H9 (cell line): ENCODE measurements around the gene PPARG. TPM values are rescaled to one million over a fixed set of nuclear protein-coding genes. Genes with fewer than 3 reads are reported as not detected.

Source experiments
- DNase-seq: peaks from one replicate; pipeline ENCODE4 v3.0.0-alpha.2; 2017
- H2AFZ ChIP-seq: one replicate; pipeline ENCODE4 v1.6.1; 2013; ENCODE audit warnings: mild to moderate bottlenecking, low read length, control low read depth, moderate library complexity
- H2AK5ac ChIP-seq: 2 replicates; pipeline ENCODE4 v1.6.1; 2013; ENCODE audit warnings: low read length, control low read depth, mixed read lengths; ENCODE audit not compliant: insufficient read length
- H2BK120ac ChIP-seq: one replicate; pipeline ENCODE4 v1.6.1; 2013; ENCODE audit warnings: low read depth, mild to moderate bottlenecking, low read length, control low read depth, inconsistent platforms; ENCODE audit not compliant: poor library complexity, severe bottlenecking
- H2BK12ac ChIP-seq: 2 replicates; pipeline ENCODE4 v1.6.1; 2013; ENCODE audit warnings: low read length, control low read depth, mixed read lengths, low read depth; ENCODE audit not compliant: insufficient read length
- H2BK15ac ChIP-seq: 2 replicates; pipeline ENCODE4 v1.6.1; 2013; ENCODE audit warnings: low read depth, low read length, control low read depth
- H2BK20ac ChIP-seq: one replicate; pipeline ENCODE4 v1.6.1; 2013; ENCODE audit warnings: low read depth, mild to moderate bottlenecking, low read length, control low read depth, inconsistent platforms; ENCODE audit not compliant: poor library complexity, severe bottlenecking
- H2BK5ac ChIP-seq: 2 replicates; pipeline ENCODE4 v1.6.1; 2013; ENCODE audit warnings: low read length, control low read depth, mixed read lengths; ENCODE audit not compliant: insufficient read length
- H3K14ac ChIP-seq: 2 replicates; pipeline ENCODE4 v1.6.1; 2013; ENCODE audit warnings: low read length, control low read depth; ENCODE audit not compliant: insufficient read depth
- H3K18ac ChIP-seq: 2 replicates; pipeline ENCODE4 v1.6.1; 2013; ENCODE audit warnings: low read depth, mild to moderate bottlenecking, mixed read lengths, low read length, control low read depth; ENCODE audit not compliant: insufficient read length
- H3K23ac ChIP-seq: 2 replicates; pipeline ENCODE4 v1.6.1; 2013; ENCODE audit warnings: low read length, control low read depth, mixed read lengths, low read depth; ENCODE audit not compliant: insufficient read length
- H3K23me2 ChIP-seq: 2 replicates; pipeline ENCODE4 v1.6.1; 2013; ENCODE audit warnings: low read depth, mild to moderate bottlenecking, mixed read lengths, low read length, control low read depth; ENCODE audit not compliant: insufficient read length, poor library complexity, severe bottlenecking
- H3K27ac ChIP-seq: 2 replicates; pipeline ENCODE4 v1.5.1; 2013; ENCODE audit warnings: low read length, control low read depth, mixed read lengths, low read depth; ENCODE audit not compliant: insufficient read length
- H3K27me3 ChIP-seq: 2 replicates; pipeline ENCODE4 v1.6.1; 2013; ENCODE audit warnings: low read length, control low read depth, inconsistent platforms; ENCODE audit not compliant: insufficient read depth
- H3K4ac ChIP-seq: 2 replicates; pipeline ENCODE4 v1.6.1; 2013; ENCODE audit warnings: low read depth, mild to moderate bottlenecking, control low read depth, inconsistent platforms, low read length, moderate library complexity
- H3K4me1 ChIP-seq: 2 replicates; pipeline ENCODE4 v1.6.1; 2013; ENCODE audit warnings: low read length, control low read depth, inconsistent platforms; ENCODE audit not compliant: insufficient read depth
- H3K4me2 ChIP-seq: 2 replicates; pipeline ENCODE4 v1.6.1; 2013; ENCODE audit warnings: low read length, control low read depth, mixed read lengths; ENCODE audit not compliant: insufficient read length, insufficient read depth
- H3K56ac ChIP-seq: 2 replicates; pipeline ENCODE4 v1.6.1; 2013; ENCODE audit warnings: low read depth, mild to moderate bottlenecking, mixed read lengths, low read length, control low read depth; ENCODE audit not compliant: insufficient read length
- H3K79me1 ChIP-seq: 2 replicates; pipeline ENCODE4 v1.6.1; 2013; ENCODE audit warnings: low read depth, mild to moderate bottlenecking, moderate library complexity, low read length, control low read depth, inconsistent platforms; ENCODE audit not compliant: insufficient read depth, poor library complexity, severe bottlenecking
- H3K79me2 ChIP-seq: 2 replicates; pipeline ENCODE4 v1.6.1; 2013; ENCODE audit warnings: low read length, control low read depth, inconsistent platforms; ENCODE audit not compliant: insufficient read depth
- H3K9ac ChIP-seq: 2 replicates; pipeline ENCODE4 v1.6.1; 2013; ENCODE audit warnings: low read length, control low read depth, mixed read lengths; ENCODE audit not compliant: insufficient read length; ENCODE audit errors: extremely low read depth
- H3K9me3 ChIP-seq: one replicate; pipeline ENCODE4 v1.6.1; 2013; ENCODE audit warnings: low read depth, low read length, inconsistent platforms; ENCODE audit not compliant: control insufficient read depth
- H3T11ph ChIP-seq: one replicate; pipeline ENCODE4 v1.6.1; 2013; ENCODE audit warnings: mild to moderate bottlenecking, low read length, control low read depth, inconsistent platforms
- H4K20me1 ChIP-seq: one replicate; pipeline ENCODE4 v1.6.1; 2013; ENCODE audit not compliant: control insufficient read depth, insufficient read length, insufficient read depth
- H4K5ac ChIP-seq: 2 replicates; pipeline ENCODE4 v1.6.1; 2013; ENCODE audit warnings: low read depth, mild to moderate bottlenecking, mixed read lengths, low read length, control low read depth; ENCODE audit not compliant: insufficient read length
- H4K8ac ChIP-seq: replicated peaks from 2 replicates; pipeline ENCODE4 v1.6.1; 2013; ENCODE audit warnings: low read length, control low read depth, mixed read lengths, low read depth; ENCODE audit not compliant: insufficient read length
- H4K91ac ChIP-seq: 2 replicates; pipeline ENCODE4 v1.6.1; 2013; ENCODE audit warnings: low read depth, mild to moderate bottlenecking, moderate library complexity, mixed read lengths, low read length, control low read depth; ENCODE audit not compliant: insufficient read length
- H3K27ac Mint-ChIP-seq, 3 experiments: 2 replicates in 2 of 3; 3 replicates in 1 of 3; pipeline ENCODE4 v1.8.0; 2020 to 2021; ENCODE audit warnings: mixed read lengths in 3 of 3, mild to moderate bottlenecking in 1 of 3, moderate library complexity in 1 of 3
- H3K27me3 Mint-ChIP-seq: 2 replicates; pipeline ENCODE4 v1.8.0; 2021; ENCODE audit warnings: low read depth, mild to moderate bottlenecking, moderate library complexity, mixed read lengths
- H3K36me3 Mint-ChIP-seq, 3 experiments: 2 replicates in 2 of 3; 3 replicates in 1 of 3; pipeline ENCODE4 v1.8.0; 2020 to 2021; ENCODE audit warnings: low read depth in 3 of 3, mixed read lengths in 3 of 3; ENCODE audit not compliant: insufficient read depth in 1 of 3
- H3K4me1 Mint-ChIP-seq, 2 experiments: 2 replicates each; pipeline ENCODE4 v1.8.0; 2020; ENCODE audit warnings: mixed read lengths in 2 of 2
- H3K4me3 Mint-ChIP-seq, 2 experiments: 2 replicates in 1 of 2; 3 replicates in 1 of 2; pipeline ENCODE4 v1.8.0; 2020 to 2021; ENCODE audit warnings: mild to moderate bottlenecking in 2 of 2, mixed read lengths in 2 of 2, moderate library complexity in 1 of 2
- H3K9me3 Mint-ChIP-seq, 2 experiments: 2 replicates in 1 of 2; 3 replicates in 1 of 2; pipeline ENCODE4 v1.8.0; 2020; ENCODE audit warnings: mild to moderate bottlenecking in 2 of 2, mixed read lengths in 2 of 2, moderate library complexity in 1 of 2
- WGBS: extraction: QIAGEN DNeasy Blood & Tissue Kit; methylation state at CpG from one replicate; pipeline ENCODE4 v1.1.7; 2013; ENCODE audit warnings: missing lambda C conversion rate, low lambda C conversion rate, mixed read lengths; ENCODE audit not compliant: insufficient read length; ENCODE audit errors: extremely low coverage; 5-methylcytosine and 5-hydroxymethylcytosine counted together
- total RNA-seq: library from RNA; stranded (reverse); gene quantifications from 2 replicates; pipeline ENCODE4 v1.2.1, GENCODE V29; 2021
- TF ChIP-seq, protein P1 (sequence below): fragments of 200-600 bp; sonication (generic); conservative IDR thresholded peaks from 3 replicates; pipeline ENCODE4 v1.8.0; 2021; ENCODE audit warnings: antibody characterized with exemption, mild to moderate bottlenecking

Gene PPARG
- total RNA-seq, 1 experiment from 2014 or later, result 0.42 TPM

DNA sequence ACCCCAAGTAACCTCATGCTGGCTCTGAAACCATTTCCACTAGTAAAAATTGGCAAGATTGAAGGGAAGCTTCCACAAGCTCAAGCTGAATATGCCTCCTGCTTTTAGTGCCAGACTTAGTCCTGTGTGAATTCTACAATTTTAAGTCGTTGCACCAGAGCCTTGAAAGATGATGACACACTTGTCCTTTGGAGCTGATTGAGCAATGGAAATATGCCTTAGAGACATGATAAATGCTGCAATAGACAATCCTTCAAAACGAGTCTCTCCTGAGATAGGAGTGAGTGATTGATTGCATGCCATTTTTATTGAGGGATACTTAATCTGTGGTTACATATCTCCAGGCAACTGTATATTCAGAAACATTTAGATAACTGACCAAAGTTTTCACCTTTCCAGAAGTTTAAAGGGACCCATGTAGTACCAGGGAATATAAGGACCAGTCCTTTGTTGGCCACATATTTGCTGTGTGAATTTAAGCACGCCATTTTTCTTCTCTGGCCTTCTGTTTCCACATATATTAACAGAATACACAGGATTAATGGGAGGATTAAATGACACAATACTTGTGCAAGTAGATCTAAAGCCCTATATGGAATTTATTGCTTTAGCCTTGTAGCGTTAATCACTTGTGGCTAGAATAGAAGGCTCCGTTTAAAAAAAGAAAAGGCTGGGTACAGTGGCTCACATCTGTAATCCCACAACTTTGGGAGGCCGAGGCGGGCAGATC is 65.1 kb downstream of the PPARG start:
- no peak overlapping the region for H3K27ac ChIP-seq
- H4K5ac ChIP-seq, result no peak overlapping the region
- no peak for DNase-seq
- H3K56ac ChIP-seq, result no peak overlapping the region
- H3K4me2 ChIP-seq, result no peak overlapping the region
- H2AK5ac ChIP-seq, result no peak overlapping the region
- H3K4me3 Mint-ChIP-seq, result no peak overlapping the region
- no peak overlapping the region for H3K14ac ChIP-seq
- H2BK5ac ChIP-seq, result no peak overlapping the region
- TF ChIP-seq, protein P1, sequence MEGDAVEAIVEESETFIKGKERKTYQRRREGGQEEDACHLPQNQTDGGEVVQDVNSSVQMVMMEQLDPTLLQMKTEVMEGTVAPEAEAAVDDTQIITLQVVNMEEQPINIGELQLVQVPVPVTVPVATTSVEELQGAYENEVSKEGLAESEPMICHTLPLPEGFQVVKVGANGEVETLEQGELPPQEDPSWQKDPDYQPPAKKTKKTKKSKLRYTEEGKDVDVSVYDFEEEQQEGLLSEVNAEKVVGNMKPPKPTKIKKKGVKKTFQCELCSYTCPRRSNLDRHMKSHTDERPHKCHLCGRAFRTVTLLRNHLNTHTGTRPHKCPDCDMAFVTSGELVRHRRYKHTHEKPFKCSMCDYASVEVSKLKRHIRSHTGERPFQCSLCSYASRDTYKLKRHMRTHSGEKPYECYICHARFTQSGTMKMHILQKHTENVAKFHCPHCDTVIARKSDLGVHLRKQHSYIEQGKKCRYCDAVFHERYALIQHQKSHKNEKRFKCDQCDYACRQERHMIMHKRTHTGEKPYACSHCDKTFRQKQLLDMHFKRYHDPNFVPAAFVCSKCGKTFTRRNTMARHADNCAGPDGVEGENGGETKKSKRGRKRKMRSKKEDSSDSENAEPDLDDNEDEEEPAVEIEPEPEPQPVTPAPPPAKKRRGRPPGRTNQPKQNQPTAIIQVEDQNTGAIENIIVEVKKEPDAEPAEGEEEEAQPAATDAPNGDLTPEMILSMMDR, result no peak
- H3K4me1 Mint-ChIP-seq, result no peaks in the 10 kb centered on the region
- H3K18ac ChIP-seq, result no peak overlapping the region
- H3K4me1 ChIP-seq, result no peaks in the 10 kb centered on the region
- no peak overlapping the region for H3T11ph ChIP-seq
- H2BK120ac ChIP-seq, result no peak overlapping the region
- H3K9me3 Mint-ChIP-seq, result no peaks in the 10 kb centered on the region
- no CpG with 5 or more reads among the region's 7 CpGs for WGBS
- no peak overlapping the region for H2BK12ac ChIP-seq
- H4K91ac ChIP-seq, result no peak overlapping the region
- H3K36me3 Mint-ChIP-seq, result no peaks in the 10 kb centered on the region
- H4K8ac ChIP-seq, result no peak overlapping the region
- no peak overlapping the region for H3K9ac ChIP-seq
- H3K27me3 ChIP-seq, result no peaks in the 10 kb centered on the region
- no peak overlapping the region for H3K4ac ChIP-seq
- no peaks in the 10 kb centered on the region for H3K23me2 ChIP-seq
- H3K79me2 ChIP-seq, result no peaks in the 10 kb centered on the region
- H3K23ac ChIP-seq, result no peak overlapping the region
- no peaks in the 10 kb centered on the region for H4K20me1 ChIP-seq
- peaks cover 7% of the 10 kb centered on the region for H3K27me3 Mint-ChIP-seq
- H3K79me1 ChIP-seq, result no peaks in the 10 kb centered on the region
- no peak overlapping the region for H2BK15ac ChIP-seq
- no peak overlapping the region for H3K27ac Mint-ChIP-seq
- no peak overlapping the region for H2BK20ac ChIP-seq
- H3K9me3 ChIP-seq, result no peaks in the 10 kb centered on the region
- no peak overlapping the region for H2AFZ ChIP-seq
